ENCODE measurements around the gene NOTCH2.

Gene NOTCH2

DNA sequence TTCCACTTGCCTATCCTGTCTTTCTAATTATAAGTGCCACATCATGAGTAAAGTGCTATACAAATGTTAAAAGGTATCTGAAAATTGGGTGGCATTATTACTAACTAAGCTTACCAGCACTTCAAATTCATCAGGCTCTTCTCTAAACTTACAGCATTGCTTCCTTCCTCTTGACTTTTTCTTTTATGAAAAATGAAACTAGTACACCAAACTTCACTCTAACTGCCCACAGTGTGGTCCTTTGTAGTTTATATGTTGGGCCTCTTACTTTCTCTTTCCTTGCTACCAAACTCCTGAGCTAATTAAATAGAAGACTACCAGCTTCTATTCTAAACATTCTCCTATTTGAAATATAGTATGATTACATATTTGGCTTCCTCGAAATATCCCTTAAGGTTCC, 81.8 kb downstream of the NOTCH2 start:
- H3K14ac ChIP-seq (ENCODE audit: low read length) = no peak overlapping the region
- no peak overlapping the region for H3K18ac ChIP-seq (ENCODE audit: low read length)
- no peak overlapping the region for H4K8ac ChIP-seq (ENCODE audit: low read depth, low read length)
- no peaks in the 10 kb centered on the region for H3K9me3 ChIP-seq (ENCODE audit: insufficient read depth, low read depth, low read length)
- H2AFZ ChIP-seq (ENCODE audit: insufficient read depth, low read length, poor library complexity) = no peak overlapping the region
- no peak overlapping the region for H2BK5ac ChIP-seq (ENCODE audit: low read depth, low read length, poor library complexity)
- no peaks in the 10 kb centered on the region for H3K27me3 ChIP-seq (ENCODE audit: insufficient read depth, low read length)
- H3K4me1 ChIP-seq (ENCODE audit: control insufficient read depth in 1 of 2, insufficient read depth in 2 of 2, low read length in 2 of 2) = no peaks in the 10 kb centered on the region
- H4K91ac ChIP-seq (ENCODE audit: low read depth, low read length) = no peak overlapping the region
- H2BK120ac ChIP-seq (ENCODE audit: insufficient read depth, low read length, poor library complexity) = no peak overlapping the region
- no CpG with 5 or more reads among the region's 1 CpG for WGBS (ENCODE audit: extremely low coverage, insufficient coverage, insufficient read length)
- H3K79me1 ChIP-seq (ENCODE audit: low read length) = no peaks in the 10 kb centered on the region
- H3K9ac ChIP-seq (ENCODE audit: low read length) = no peak overlapping the region
- H2BK12ac ChIP-seq (ENCODE audit: low read length) = no peak overlapping the region
- no peak overlapping the region for H3K4me3 ChIP-seq (ENCODE audit: low read depth, low read length)
- no peak overlapping the region for H3K4ac ChIP-seq (ENCODE audit: low read depth, low read length)
- H3K36me3 ChIP-seq (ENCODE audit: control insufficient read depth in 1 of 2, insufficient read depth in 2 of 2, low read length in 2 of 2) = peaks cover 0 to 1% of the 10 kb centered on the region in 2 experiments
- no peak overlapping the region for H3K4me2 ChIP-seq (ENCODE audit: low read length)
- DNase-seq = peak in 1 of 2 donors; percentile 61
- no peak overlapping the region for H3K27ac ChIP-seq (ENCODE audit: low read depth, low read length)
- no peaks in the 10 kb centered on the region for H3K79me2 ChIP-seq (ENCODE audit: control insufficient read depth, insufficient read depth, low read length, poor library complexity)
- H3K23ac ChIP-seq (ENCODE audit: low read length) = no peak overlapping the region
- no peak overlapping the region for H4K12ac ChIP-seq (ENCODE audit: low read depth, low read length)
- no peak overlapping the region for H2AK5ac ChIP-seq (ENCODE audit: low read length)

DNA sequence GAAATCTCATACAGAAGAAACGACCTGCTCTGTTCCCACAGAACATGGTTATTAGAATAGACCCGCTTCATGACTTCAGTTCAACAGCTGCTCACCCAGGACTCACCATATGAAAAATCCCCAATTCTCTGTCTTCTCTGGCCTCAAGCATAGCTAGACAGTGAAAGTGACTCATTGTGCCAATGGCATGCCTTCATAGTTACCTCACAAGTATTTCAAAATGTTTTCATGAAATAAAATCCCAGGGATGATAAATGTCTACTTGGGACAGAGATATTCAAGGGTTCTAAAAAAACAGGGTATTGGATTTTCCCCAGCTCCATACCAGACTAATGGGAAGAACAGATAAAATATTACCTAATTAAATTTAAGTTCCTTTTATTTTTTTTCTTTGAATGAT, 82.3 kb downstream of the NOTCH2 start:
- Histone ChIP-seq H3K18ac (ENCODE audit: low read length) (no peak overlapping the region), H3K79me1 (ENCODE audit: low read length) (no peaks in the 10 kb centered on the region), H3K9ac (ENCODE audit: low read length) (no peak overlapping the region), H4K12ac (ENCODE audit: low read depth, low read length) (no peak overlapping the region), H3K23ac (ENCODE audit: low read length) (no peak overlapping the region), H3K27me3 (ENCODE audit: insufficient read depth, low read length) (no peaks in the 10 kb centered on the region), H4K8ac (ENCODE audit: low read depth, low read length) (no peak overlapping the region), H2AK5ac (ENCODE audit: low read length) (no peak overlapping the region), H2BK5ac (ENCODE audit: low read depth, low read length, poor library complexity) (no peak overlapping the region), H3K4me1 (ENCODE audit: control insufficient read depth in 1 of 2, insufficient read depth in 2 of 2, low read length in 2 of 2) (no peaks in the 10 kb centered on the region), H3K14ac (ENCODE audit: low read length) (no peak overlapping the region), H4K91ac (ENCODE audit: low read depth, low read length) (no peak overlapping the region), H3K4ac (ENCODE audit: low read depth, low read length) (no peak overlapping the region), H3K9me3 (ENCODE audit: insufficient read depth, low read depth, low read length) (no peaks in the 10 kb centered on the region), H2BK120ac (ENCODE audit: insufficient read depth, low read length, poor library complexity) (no peak overlapping the region), H3K4me2 (ENCODE audit: low read length) (no peak overlapping the region), H3K4me3 (ENCODE audit: low read depth, low read length) (no peak overlapping the region), H3K27ac (ENCODE audit: low read depth, low read length) (no peak overlapping the region), H2AFZ (ENCODE audit: insufficient read depth, low read length, poor library complexity) (no peak overlapping the region), H2BK12ac (ENCODE audit: low read length) (no peak overlapping the region), H3K36me3 (ENCODE audit: control insufficient read depth in 1 of 2, insufficient read depth in 2 of 2, low read length in 2 of 2) (peaks cover 0 to 1% of the 10 kb centered on the region in 2 experiments), H3K79me2 (ENCODE audit: control insufficient read depth, insufficient read depth, low read length, poor library complexity) (no peaks in the 10 kb centered on the region)
- whole genome bisulfite sequencing (ENCODE audit: extremely low coverage, insufficient coverage, insufficient read length) = no CpG with 5 or more reads among the region's 2 CpGs
- DNase-seq = peak; percentile 71 to 93

DNA sequence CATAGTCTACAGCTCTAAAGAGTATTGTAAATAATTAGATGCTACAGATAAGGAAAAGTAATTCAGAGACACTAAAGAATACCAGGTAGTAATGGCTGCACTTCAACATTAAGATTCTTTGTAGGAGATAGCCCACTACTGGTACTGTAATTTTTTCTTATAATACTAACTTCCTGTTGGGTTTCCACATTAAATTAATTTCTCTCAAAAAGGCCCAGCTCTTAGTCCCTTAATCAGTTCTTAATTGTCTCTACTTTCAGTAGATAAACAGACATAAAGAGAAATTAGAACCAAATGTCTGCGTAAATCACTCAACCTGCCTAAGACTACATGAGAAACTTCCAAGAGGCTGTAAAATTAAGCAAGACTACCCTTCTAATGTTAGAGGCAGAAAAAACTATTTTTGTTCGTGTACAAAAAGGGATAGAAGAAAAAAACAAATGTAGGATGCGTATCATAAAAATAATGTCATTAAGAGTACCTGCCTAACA, 83.4 kb downstream of the NOTCH2 start:
- Histone ChIP-seq H3K4me2 (ENCODE audit: low read length) (no peak overlapping the region), H3K9me3 (ENCODE audit: insufficient read depth, low read depth, low read length) (no peaks in the 10 kb centered on the region), H3K9ac (ENCODE audit: low read length) (no peak overlapping the region), H3K36me3 (ENCODE audit: control insufficient read depth in 1 of 2, insufficient read depth in 2 of 2, low read length in 2 of 2) (peaks cover 0 to 1% of the 10 kb centered on the region in 2 experiments), H4K12ac (ENCODE audit: low read depth, low read length) (no peak overlapping the region), H3K4me3 (ENCODE audit: low read depth, low read length) (no peak overlapping the region), H3K23ac (ENCODE audit: low read length) (no peak overlapping the region), H2AFZ (ENCODE audit: insufficient read depth, low read length, poor library complexity) (no peak overlapping the region), H4K8ac (ENCODE audit: low read depth, low read length) (no peak overlapping the region), H3K4ac (ENCODE audit: low read depth, low read length) (no peak overlapping the region), H3K18ac (ENCODE audit: low read length) (no peak overlapping the region), H3K79me1 (ENCODE audit: low read length) (no peaks in the 10 kb centered on the region), H4K91ac (ENCODE audit: low read depth, low read length) (no peak overlapping the region), H3K4me1 (ENCODE audit: control insufficient read depth in 1 of 2, insufficient read depth in 2 of 2, low read length in 2 of 2) (no peaks in the 10 kb centered on the region), H3K27me3 (ENCODE audit: insufficient read depth, low read length) (no peaks in the 10 kb centered on the region), H2AK5ac (ENCODE audit: low read length) (no peak overlapping the region), H3K14ac (ENCODE audit: low read length) (no peak overlapping the region), H3K27ac (ENCODE audit: low read depth, low read length) (no peak overlapping the region), H2BK120ac (ENCODE audit: insufficient read depth, low read length, poor library complexity) (no peak overlapping the region), H2BK12ac (ENCODE audit: low read length) (no peak overlapping the region), H2BK5ac (ENCODE audit: low read depth, low read length, poor library complexity) (no peak overlapping the region), H3K79me2 (ENCODE audit: control insufficient read depth, insufficient read depth, low read length, poor library complexity) (no peaks in the 10 kb centered on the region)
- no CpG with 5 or more reads among the region's 3 CpGs for WGBS (ENCODE audit: extremely low coverage, insufficient coverage, insufficient read length)
- no peak for DNase-seq

GRCh38 chr1:119984771-119985170, 84.7 kb downstream of the NOTCH2 start:
- H3K79me2 ChIP-seq (ENCODE audit: control insufficient read depth, insufficient read depth, low read length, poor library complexity) = no peaks in the 10 kb centered on the region
- H2AK5ac ChIP-seq (ENCODE audit: low read length) = no peak overlapping the region
- no peak overlapping the region for H3K4me3 ChIP-seq (ENCODE audit: low read depth, low read length)
- H3K27ac ChIP-seq (ENCODE audit: low read depth, low read length) = no peak overlapping the region
- DNase-seq = peak; percentile 12 to 45
- H3K27me3 ChIP-seq (ENCODE audit: insufficient read depth, low read length) = no peaks in the 10 kb centered on the region
- no peak overlapping the region for H3K4me2 ChIP-seq (ENCODE audit: low read length)
- no peaks in the 10 kb centered on the region for H3K79me1 ChIP-seq (ENCODE audit: low read length)
- H3K36me3 ChIP-seq (ENCODE audit: control insufficient read depth in 1 of 2, insufficient read depth in 2 of 2, low read length in 2 of 2) = peaks cover 0 to 1% of the 10 kb centered on the region in 2 experiments
- H2BK5ac ChIP-seq (ENCODE audit: low read depth, low read length, poor library complexity) = no peak overlapping the region
- H3K18ac ChIP-seq (ENCODE audit: low read length) = no peak overlapping the region
- H3K4ac ChIP-seq (ENCODE audit: low read depth, low read length) = no peak overlapping the region
- no peaks in the 10 kb centered on the region for H3K9me3 ChIP-seq (ENCODE audit: insufficient read depth, low read depth, low read length)
- no peaks in the 10 kb centered on the region for H3K4me1 ChIP-seq (ENCODE audit: control insufficient read depth in 1 of 2, insufficient read depth in 2 of 2, low read length in 2 of 2)
- H4K8ac ChIP-seq (ENCODE audit: low read depth, low read length) = no peak overlapping the region
- H3K9ac ChIP-seq (ENCODE audit: low read length) = no peak overlapping the region
- no peak overlapping the region for H3K14ac ChIP-seq (ENCODE audit: low read length)
- WGBS (ENCODE audit: extremely low coverage, insufficient coverage, insufficient read length) = no CpG with 5 or more reads among the region's 1 CpG
- H2BK120ac ChIP-seq (ENCODE audit: insufficient read depth, low read length, poor library complexity) = no peak overlapping the region
- no peak overlapping the region for H2AFZ ChIP-seq (ENCODE audit: insufficient read depth, low read length, poor library complexity)
- no peak overlapping the region for H4K12ac ChIP-seq (ENCODE audit: low read depth, low read length)
- H3K23ac ChIP-seq (ENCODE audit: low read length) = no peak overlapping the region
- no peak overlapping the region for H2BK12ac ChIP-seq (ENCODE audit: low read length)
- no peak overlapping the region for H4K91ac ChIP-seq (ENCODE audit: low read depth, low read length)

Measured in trophoblast cell (in vitro differentiated cells and primary cell).